ENCODE data around the gene CCDC8.
A peak's percentile ranks its signal among the peaks of the same experiment; 100 is the strongest.
"Not testable (repeated sequence)": the region's sequence is repeated elsewhere in the genome, so short reads cannot be mapped to it uniquely, and the experiment has no call there.

CCDC8 gene

DNA sequence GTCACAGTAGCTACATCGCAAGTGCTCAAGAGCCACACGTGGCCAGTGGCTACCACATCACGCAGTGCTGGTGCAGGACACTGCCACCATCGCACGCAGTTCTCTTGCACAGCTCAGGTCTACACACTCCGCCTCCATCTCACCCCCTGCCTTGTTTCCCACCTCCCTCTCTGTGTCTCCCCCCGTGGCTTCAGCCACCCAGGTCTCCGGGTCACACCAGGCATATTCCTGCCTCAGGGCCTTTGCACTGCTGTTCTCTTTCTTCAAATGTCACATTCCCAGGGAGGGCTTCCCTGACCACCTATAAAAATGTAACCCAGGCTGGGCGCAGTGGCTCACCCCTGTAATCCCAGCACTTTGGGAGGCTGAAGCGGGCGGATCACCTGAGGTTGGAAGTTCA lies 10.6 kb downstream of the CCDC8 start:
- no peak overlapping the region for H3K4me3 Mint-ChIP-seq
- H3K4me1 Mint-ChIP-seq (ENCODE audit: low read depth), result peaks cover 14% of the 10 kb centered on the region
- H3K9me3 Mint-ChIP-seq (ENCODE audit: low read depth), result no peaks in the 10 kb centered on the region
- peaks cover 27% of the 10 kb centered on the region for H3K27me3 Mint-ChIP-seq
- H3K27ac Mint-ChIP-seq, result peak overlapping the region; percentile 64
- no peaks in the 10 kb centered on the region for H3K36me3 Mint-ChIP-seq

DNA sequence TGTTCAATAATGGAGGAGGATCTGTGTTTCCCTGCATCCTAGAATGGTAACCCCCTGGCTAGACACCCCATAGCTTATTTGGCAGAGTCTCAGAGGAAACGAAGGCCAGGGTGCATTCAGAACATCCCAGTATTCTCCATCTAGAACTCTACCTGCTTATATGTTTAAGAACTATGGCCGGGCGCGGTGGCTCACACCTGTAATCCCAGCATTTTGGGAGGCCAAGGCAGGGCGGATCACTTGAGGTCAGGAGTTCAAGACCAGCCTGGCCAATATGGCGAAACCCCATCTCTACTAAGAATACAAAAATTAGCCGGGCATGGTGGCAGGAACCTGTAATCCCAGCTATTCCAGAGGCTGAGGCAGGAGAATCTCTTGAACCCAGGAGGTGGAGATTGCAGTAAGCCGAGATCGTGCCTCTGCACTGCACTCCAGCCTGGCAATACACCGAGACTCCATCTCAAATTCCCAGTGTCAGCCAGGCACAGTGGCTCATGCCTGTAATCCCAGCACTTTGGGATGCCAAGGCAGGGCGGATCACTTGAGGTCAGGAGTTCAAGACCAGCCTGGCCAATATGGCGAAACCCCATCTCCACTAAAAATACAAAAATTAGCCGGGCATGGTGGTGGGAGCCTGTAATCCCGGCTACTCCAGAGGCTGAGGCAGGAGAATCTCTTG lies 15.4 kb downstream of the CCDC8 start:
- not testable (repeated sequence) for H3K4me3 Mint-ChIP-seq; H3K4me1 Mint-ChIP-seq (ENCODE audit: low read depth); H3K36me3 Mint-ChIP-seq; H3K27ac Mint-ChIP-seq; H3K9me3 Mint-ChIP-seq (ENCODE audit: low read depth)
- H3K27me3 Mint-ChIP-seq, result peaks cover 12% of the 10 kb centered on the region

DNA sequence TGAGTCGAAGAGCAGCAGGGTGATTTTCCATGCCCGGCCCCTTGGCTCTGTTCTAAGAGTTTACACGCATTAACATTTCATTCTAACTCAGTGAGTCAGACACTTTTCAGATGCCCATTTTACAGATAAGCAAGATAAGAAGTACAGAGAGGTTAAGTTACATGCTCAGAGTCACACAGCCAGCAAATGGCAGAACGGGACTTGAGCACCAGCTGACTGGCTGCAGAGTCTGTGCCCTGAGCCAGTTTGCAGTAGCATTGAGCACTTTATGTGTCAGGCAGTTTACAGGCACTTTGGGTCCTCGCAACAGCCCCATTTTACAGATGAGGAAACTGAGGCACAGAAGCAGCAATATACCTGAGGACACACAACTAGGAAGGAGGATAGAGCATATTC lies 19.0 kb downstream of the CCDC8 start:
- Mint-ChIP-seq H3K4me1 (ENCODE audit: low read depth) (peaks cover 11% of the 10 kb centered on the region), H3K4me3 (no peak overlapping the region), H3K27me3 (peaks cover 2% of the 10 kb centered on the region), H3K9me3 (ENCODE audit: low read depth) (no peaks in the 10 kb centered on the region), H3K36me3 (peaks cover 3% of the 10 kb centered on the region), H3K27ac (no peak overlapping the region)

DNA sequence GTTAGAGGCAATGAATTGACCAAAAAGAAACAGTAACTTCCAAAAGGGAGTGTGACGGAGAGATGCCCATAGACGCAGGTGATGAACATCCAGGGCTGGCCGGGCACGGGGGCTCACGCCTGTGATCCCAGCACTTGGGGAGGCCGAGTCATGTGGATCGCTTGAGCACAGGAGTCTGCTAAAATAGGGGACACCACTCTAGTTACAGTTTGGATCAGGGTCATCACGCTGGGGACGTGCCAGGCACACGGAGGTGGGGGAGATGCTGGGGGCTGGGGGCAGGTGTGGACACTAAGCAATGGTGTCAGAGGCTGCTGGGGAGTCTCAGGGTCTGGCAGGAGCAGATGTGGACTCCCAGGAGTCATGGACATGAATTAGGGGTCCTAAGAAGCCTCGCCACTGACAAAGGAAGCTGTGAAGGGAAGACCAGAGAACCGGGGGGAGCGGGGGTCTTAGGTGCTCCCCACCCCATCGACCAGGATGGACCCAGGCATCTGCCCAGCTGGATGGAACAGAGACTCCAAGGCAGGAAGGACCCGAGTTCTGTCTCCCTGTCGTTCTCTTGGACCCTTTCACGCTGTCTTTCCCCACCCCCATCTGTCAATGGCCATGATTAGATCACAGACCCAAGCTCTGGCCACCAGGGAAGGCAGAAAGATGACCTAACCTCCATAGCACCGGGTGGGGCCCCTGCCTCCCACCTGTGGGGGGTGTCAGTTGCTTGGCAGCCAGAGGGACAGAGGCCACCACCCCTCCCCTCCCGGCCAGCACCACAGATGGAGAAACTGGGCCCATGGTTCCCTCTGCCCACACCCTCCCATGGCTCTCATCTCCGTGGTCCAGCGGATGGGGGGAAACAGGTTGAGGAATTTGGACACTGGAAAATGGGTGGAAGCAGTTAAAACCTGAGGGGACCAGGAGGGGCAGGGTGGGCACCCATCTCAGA lies 19.6 kb downstream of the CCDC8 start:
- Mint-ChIP-seq H3K9me3 (ENCODE audit: low read depth) (no peaks in the 10 kb centered on the region), H3K27ac (no peak overlapping the region), H3K27me3 (peaks cover 2% of the 10 kb centered on the region), H3K36me3 (peaks cover 4% of the 10 kb centered on the region), H3K4me1 (ENCODE audit: low read depth) (peaks cover 11% of the 10 kb centered on the region), H3K4me3 (no peak overlapping the region)

DNA sequence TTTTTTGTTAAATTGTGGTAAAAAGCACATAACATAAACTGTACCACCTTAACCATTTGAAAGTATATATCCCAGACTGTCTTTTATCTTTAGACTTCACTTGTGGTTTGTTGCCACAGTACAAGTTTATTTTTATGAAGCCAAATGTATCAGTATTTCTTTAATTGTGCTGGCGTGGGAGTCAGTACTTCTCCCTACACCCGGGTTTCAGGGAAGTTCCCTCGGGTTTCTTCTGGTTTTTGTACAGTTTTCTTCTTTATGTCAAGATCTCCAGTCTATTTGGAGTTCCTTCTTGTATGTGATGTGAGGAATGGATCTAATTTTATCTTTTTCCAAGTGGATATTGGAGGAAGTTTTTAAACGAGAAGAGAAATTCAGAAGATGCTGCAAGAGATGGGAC lies 20.5 kb downstream of the CCDC8 start:
- Mint-ChIP-seq H3K4me3 (no peak overlapping the region), H3K27me3 (no peaks in the 10 kb centered on the region), H3K4me1 (ENCODE audit: low read depth) (peaks cover 11% of the 10 kb centered on the region), H3K9me3 (ENCODE audit: low read depth) (no peaks in the 10 kb centered on the region), H3K27ac (no peak overlapping the region), H3K36me3 (peaks cover 4% of the 10 kb centered on the region)

DNA sequence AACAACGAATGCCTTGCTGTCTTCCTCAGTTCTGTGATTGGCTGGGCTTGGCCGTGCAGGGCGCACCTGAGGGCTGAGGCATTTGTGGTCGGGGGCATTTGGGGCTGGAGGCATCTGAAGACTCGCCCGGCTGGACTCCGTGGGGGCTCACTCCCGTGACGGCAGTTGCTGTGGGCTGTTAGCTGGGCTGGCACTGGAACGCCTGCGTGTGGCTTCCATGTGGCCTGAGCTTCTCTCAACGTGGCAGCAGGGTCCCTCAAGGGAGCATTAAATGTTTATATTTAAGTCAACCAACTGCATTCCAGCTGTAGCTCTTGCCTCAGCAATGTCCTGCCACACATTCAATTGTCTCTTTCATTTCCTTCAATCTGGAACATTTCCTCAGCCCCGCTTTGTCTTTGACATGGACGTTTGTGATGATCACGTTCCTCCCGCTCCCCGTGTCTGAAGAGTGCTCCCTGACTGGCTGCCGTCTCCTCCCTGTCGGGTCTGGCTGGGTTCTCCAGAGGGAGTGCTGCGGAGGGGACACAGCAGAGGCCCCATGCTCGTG lies 21.0 kb downstream of the CCDC8 start:
- Mint-ChIP-seq H3K27ac (no peak overlapping the region), H3K4me3 (no peak overlapping the region), H3K9me3 (ENCODE audit: low read depth) (no peaks in the 10 kb centered on the region), H3K36me3 (peaks cover 4% of the 10 kb centered on the region), H3K4me1 (ENCODE audit: low read depth) (peaks cover 11% of the 10 kb centered on the region), H3K27me3 (no peaks in the 10 kb centered on the region)

DNA sequence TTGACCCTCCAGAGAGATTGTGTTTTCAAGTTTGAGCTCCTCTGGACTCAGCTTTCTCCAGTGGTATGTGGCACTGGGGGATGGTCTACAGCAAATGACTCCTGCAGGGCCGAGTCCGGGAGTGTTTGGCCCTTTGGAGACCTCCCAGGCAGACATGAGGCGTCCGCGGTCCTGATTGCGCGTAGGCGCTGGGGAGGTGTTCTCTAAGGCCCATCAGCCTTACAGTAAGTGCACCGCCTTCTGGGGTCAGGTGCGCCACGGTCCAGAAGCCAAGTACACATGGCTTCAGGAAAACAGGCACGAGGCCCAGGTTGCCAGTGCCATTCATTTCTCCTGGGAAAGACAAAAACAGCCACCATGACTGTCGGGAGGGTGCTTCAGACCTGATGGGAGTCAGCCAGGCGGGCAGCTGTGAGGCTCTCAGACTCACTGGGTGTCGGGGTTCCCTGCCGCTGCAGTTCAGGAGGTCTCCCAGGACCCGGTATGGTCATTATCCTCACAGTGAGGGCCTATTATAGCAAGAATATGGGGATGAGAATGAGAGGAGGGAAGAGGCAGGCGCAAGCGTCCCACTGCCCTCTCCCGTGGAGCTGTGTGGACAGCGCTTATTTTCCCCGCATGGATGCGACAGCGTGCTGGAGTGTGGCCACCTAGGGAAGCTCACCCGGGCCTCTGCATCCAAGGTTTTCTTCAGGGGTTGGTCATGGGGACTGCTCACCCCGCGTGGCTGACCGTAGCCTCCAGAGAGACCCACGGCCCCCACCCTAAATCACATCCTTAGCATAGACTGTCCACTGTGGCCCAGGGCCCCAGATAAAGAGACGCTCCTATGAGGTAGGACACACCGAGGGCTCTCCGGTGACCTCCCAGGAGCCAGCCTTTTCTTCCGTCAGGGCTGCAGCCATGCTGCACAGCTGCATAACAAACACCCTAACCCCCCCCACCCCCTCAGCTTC lies 21.8 kb downstream of the CCDC8 start:
- Mint-ChIP-seq H3K9me3 (ENCODE audit: low read depth) (no peaks in the 10 kb centered on the region), H3K36me3 (peaks cover 4% of the 10 kb centered on the region), H3K4me1 (ENCODE audit: low read depth) (peaks cover 11% of the 10 kb centered on the region), H3K4me3 (no peak overlapping the region), H3K27ac (no peak overlapping the region), H3K27me3 (no peaks in the 10 kb centered on the region)

DNA sequence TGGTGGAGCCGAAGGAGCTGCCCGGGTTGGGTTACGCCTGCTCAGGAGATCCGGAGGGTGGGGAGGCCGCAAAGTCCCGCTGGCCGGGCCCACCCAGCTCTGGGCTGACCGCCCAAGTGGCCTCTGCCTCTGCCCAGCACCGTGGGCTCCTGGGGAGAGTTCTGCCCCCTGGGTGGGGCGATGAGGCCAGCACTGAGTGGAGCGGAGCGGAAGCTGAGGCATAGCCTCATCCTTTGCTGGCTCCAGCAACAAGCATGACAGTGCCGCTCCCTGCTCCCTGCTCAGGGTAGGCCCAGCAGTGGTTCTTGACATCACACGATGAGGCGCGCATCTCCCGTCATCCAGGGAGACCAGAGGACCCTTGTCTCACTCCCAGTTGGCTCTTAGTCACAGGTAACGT lies 22.5 kb downstream of the CCDC8 start:
- no peaks in the 10 kb centered on the region for H3K9me3 Mint-ChIP-seq (ENCODE audit: low read depth)
- no peak overlapping the region for H3K27ac Mint-ChIP-seq
- H3K27me3 Mint-ChIP-seq, result no peaks in the 10 kb centered on the region
- no peak overlapping the region for H3K4me3 Mint-ChIP-seq
- H3K36me3 Mint-ChIP-seq, result peaks cover 4% of the 10 kb centered on the region
- peaks cover 11% of the 10 kb centered on the region for H3K4me1 Mint-ChIP-seq (ENCODE audit: low read depth)

DNA sequence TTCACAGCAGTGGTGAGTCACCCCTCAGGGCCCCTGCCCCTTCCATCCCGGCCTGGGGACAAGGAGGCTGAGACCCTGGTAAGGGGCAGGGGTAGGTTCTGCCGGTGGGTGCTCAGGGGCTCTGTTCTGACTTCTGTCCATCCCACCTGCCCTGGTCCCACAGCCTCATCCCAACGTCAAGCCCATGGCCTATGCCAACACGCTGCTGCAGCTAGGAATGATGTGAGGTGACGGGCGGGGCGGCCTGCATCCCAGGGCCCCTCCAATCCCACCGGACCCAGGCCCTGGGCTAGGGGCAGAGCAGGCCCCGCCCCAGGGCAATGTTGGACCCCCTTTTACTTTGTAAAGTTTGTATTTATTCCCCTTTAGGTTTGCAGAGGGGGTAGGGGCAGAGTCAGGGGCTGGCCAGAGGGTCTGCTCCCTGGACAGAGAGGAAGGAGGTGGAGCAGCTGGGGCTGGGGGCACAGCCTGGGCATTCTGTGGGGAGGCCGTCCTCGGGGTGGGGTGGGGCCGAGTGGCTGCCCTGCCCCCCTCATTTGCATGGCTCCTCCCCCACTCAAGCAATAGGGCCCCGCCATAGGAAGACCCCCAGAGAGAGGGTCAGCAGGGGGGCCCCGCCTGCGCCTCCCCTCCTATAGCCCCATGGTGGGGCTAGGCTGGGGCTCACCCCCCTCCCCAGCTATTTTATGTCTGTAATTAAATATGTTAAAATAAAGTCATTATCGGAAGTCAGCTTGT lies 23.1 kb downstream of the CCDC8 start:
- H3K27me3 Mint-ChIP-seq, result no peaks in the 10 kb centered on the region
- H3K36me3 Mint-ChIP-seq, result peaks cover 4% of the 10 kb centered on the region

DNA sequence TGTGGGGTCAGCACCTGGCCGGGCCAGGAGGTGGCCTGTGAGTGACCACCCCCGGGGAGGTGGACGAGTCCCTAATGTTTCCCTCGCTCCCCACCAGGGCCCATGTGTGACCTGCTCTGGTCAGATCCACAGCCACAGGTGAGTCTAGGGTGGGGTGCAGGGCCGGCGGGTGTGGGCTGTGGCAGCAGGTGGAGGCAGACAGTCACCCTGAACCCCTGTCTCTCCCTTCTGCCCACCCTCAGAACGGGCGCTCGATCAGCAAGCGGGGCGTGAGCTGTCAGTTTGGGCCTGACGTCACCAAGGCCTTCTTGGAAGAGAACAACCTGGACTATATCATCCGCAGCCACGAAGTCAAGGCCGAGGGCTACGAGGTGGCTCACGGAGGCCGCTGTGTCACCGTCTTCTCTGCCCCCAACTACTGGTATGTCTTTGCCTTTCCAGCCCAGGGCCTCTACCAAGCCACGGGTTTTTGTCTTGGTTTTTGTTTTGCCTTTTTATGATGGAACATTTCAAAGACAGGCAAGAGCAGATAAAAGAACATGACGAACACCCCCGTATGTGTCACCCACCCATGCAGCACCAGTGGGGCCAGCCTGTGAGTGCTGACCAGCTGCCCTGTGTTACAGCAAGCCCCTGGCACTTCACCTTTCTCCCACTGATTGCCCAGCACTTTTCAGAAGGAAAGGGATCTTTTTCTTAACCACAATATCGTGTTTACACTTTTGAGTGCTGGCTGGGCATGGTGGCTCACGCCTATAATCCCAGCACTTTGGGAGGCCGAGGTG lies 24.9 kb downstream of the CCDC8 start:
- peaks cover 6% of the 10 kb centered on the region for H3K4me1 Mint-ChIP-seq (ENCODE audit: low read depth)
- no peak overlapping the region for H3K27ac Mint-ChIP-seq
- no peaks in the 10 kb centered on the region for H3K27me3 Mint-ChIP-seq
- no peaks in the 10 kb centered on the region for H3K9me3 Mint-ChIP-seq (ENCODE audit: low read depth)
- no peak overlapping the region for H3K4me3 Mint-ChIP-seq
- peaks cover 4% of the 10 kb centered on the region for H3K36me3 Mint-ChIP-seq

More for the DNA sequence above, 23.1 kb downstream of the CCDC8 start:
- H3K27ac Mint-ChIP-seq, result no peak overlapping the region
- H3K4me1 Mint-ChIP-seq (ENCODE audit: low read depth), result peaks cover 9% of the 10 kb centered on the region
- H3K4me3 Mint-ChIP-seq, result no peak overlapping the region
- H3K9me3 Mint-ChIP-seq (ENCODE audit: low read depth), result no peaks in the 10 kb centered on the region

DNA sequence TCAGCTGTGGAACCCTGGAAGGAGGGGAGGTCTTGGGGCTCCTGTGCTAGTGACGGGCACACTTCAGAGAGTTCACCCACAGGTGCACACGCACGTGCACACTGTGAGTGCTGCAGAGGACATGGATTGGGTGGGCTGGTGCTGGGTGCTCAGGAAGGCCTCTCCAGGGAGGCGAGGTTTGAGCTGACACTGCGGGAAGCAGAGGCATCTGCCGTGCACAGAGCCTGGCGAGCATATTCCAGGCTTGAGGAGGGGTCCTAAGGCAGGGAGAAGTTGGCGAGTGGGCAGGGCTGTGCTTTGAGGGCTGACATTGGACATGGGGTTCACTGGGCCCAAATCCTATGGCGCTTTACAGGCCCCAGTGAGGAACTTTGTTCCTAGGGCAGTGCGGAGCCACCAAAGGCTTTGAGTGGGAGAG lies 25.6 kb downstream of the CCDC8 start:
- Mint-ChIP-seq H3K4me3 (no peak overlapping the region), H3K36me3 (peaks cover 4% of the 10 kb centered on the region), H3K27ac (no peak overlapping the region), H3K9me3 (ENCODE audit: low read depth) (no peaks in the 10 kb centered on the region), H3K27me3 (no peaks in the 10 kb centered on the region), H3K4me1 (ENCODE audit: low read depth) (peaks cover 5% of the 10 kb centered on the region)

DNA sequence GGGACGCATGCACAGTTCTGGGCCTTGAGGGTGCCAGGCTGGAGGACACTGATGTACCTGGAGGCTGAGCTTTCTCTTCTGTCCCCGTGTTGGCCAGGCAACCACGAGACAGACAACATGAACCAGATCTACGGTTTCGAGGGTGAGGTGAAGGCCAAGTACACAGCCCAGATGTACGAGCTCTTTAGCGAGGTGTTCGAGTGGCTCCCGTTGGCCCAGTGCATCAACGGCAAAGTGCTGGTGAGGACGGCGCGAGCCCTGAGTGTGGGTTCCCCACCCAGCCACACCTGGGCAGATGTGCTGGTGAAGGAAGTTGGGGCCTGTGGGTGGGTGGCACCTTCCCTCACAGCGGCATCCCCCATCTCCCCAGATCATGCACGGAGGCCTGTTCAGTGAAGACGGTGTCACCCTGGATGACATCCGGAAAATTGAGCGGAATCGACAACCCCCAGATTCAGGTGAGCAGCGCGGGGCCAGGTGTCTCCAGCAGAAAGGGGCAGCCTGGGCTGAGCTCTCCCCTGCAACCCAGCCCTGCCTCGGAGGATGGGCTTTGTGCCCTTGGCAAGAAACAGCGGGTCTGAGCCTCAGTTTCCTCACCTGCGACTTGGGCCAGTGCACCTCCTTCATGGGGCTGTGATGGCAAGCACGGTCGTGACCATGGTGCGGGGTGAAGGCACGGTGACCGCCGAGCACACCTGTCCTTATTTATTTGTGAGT lies 26.2 kb downstream of the CCDC8 start:
- Mint-ChIP-seq H3K36me3 (peaks cover 4% of the 10 kb centered on the region), H3K4me3 (no peak overlapping the region), H3K27ac (no peak overlapping the region), H3K4me1 (ENCODE audit: low read depth) (peaks cover 2% of the 10 kb centered on the region), H3K27me3 (no peaks in the 10 kb centered on the region), H3K9me3 (ENCODE audit: low read depth) (no peaks in the 10 kb centered on the region)

DNA sequence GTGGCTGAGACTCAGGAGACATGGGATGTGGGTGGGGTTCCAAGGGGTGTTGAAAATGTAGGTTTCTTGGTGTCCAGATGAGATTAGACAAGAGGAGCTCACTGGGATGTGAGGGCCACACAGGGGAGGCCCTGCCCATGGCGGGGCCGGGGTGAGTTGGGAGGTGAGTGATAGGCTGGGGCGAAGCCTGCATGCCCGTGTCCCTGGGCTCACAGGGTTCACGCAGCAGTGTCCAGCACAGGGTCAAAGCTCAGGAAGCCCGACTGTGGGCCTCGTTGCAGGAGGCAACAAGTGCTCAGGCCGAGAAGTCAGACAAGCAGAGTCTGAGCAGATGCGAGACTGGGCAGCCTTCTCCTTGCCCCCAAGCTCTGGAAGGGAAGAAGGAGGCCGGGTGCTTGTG lies 27.2 kb downstream of the CCDC8 start:
- Mint-ChIP-seq H3K27me3 (no peaks in the 10 kb centered on the region), H3K4me1 (ENCODE audit: low read depth) (no peaks in the 10 kb centered on the region), H3K36me3 (peaks cover 4% of the 10 kb centered on the region), H3K9me3 (ENCODE audit: low read depth) (no peaks in the 10 kb centered on the region), H3K4me3 (no peak overlapping the region), H3K27ac (no peak overlapping the region)

Measured in activated naive CD8-positive, alpha-beta T cell (primary cell).